Measurements from ENCODE around the gene TNIP3.

The TNIP3 gene

DNA sequence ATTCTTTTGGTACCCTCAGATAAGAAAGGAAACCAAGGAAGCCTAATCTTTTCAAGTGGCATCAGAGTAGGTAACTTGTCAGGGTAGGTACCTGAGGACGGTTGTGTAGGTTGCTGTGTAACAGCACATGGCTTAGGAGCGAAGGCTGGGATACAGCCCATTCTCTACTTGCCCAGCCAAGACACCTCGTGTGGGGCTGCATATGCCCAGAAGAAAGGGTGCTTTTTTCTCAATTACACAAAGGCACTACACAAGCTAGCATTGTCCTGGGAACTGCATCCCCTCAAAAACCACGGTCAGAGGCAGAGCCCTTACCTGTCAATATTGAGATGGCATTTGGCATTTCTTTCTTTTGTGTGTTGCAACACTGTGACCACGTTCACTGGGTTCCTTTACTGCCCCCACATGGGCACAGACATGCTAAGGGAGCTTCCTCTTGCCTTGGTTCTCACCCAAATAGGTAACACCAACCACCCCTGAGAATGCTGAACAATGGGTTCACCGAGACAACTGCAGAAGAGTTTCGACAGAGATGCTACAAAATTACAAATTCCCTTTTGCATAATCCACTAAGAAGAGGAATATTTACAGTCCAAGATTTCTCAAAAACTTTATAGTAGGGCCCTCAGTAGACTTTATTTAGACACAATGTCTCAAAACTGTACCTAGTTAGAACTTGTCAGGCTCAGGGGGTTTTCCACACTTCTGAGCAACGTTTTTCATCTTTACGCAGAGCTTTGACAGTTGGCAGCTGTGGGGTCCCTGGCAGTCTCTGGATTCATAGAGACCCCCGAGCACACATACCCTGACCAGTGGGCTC is 35.8 kb upstream of the TNIP3 start:
- no peak overlapping the region for H3K9ac ChIP-seq (ENCODE audit: insufficient read length, low read depth)
- H3K4me1 ChIP-seq (ENCODE audit: insufficient read depth, insufficient read length) = no peaks in the 10 kb centered on the region
- H3K4me3 ChIP-seq (ENCODE audit: insufficient read length, low read depth) = no peak overlapping the region
- DNase-seq (ENCODE audit: low read depth, low spot score) = no peak
- H3K27me3 ChIP-seq (ENCODE audit: insufficient read depth, insufficient read length) = no peaks in the 10 kb centered on the region
- TF ChIP-seq YY1 (IDR thresholded peaks at IDR 0.05; ENCODE audit: insufficient read depth, insufficient read length) = no peak
- TF ChIP-seq ZNF274 (IDR thresholded peaks at IDR 0.05; ENCODE audit: low read depth, low read length) = no peak
- no peak for TF ChIP-seq SUZ12 (IDR thresholded peaks at IDR 0.05; ENCODE audit: extremely low read depth, insufficient read depth, insufficient read length)
- H3K36me3 ChIP-seq (ENCODE audit: insufficient read depth, insufficient read length, low read length) = no peaks in the 10 kb centered on the region
- H3K9me3 ChIP-seq (ENCODE audit: insufficient read depth, low read length) = no peaks in the 10 kb centered on the region

- no peak overlapping the region for H3K4me3 ChIP-seq (ENCODE audit: insufficient read length, low read depth)
- DNase-seq (ENCODE audit: low read depth, low spot score) = no peak
Measured at GRCh38 chr4:121198251-121198650, 34.1 kb upstream of the TNIP3 start.

GRCh38 chr4:121195649-121196048 is 31.5 kb upstream of the TNIP3 start:
- Histone ChIP-seq H3K4me3 (ENCODE audit: insufficient read length, low read depth) (no peak overlapping the region), H3K27me3 (ENCODE audit: insufficient read depth, insufficient read length) (no peaks in the 10 kb centered on the region), H3K9me3 (ENCODE audit: insufficient read depth, low read length) (no peaks in the 10 kb centered on the region), H3K4me1 (ENCODE audit: insufficient read depth, insufficient read length) (no peaks in the 10 kb centered on the region), H3K9ac (ENCODE audit: insufficient read length, low read depth) (no peak overlapping the region), H3K36me3 (ENCODE audit: insufficient read depth, insufficient read length, low read length) (no peaks in the 10 kb centered on the region)
- no peak for TF ChIP-seq SUZ12 (IDR thresholded peaks at IDR 0.05; ENCODE audit: extremely low read depth, insufficient read depth, insufficient read length)
- TF ChIP-seq YY1 (IDR thresholded peaks at IDR 0.05; ENCODE audit: insufficient read depth, insufficient read length) = no peak
- TF ChIP-seq ZNF274 (IDR thresholded peaks at IDR 0.05; ENCODE audit: low read depth, low read length) = no peak
- DNase-seq (ENCODE audit: low read depth, low spot score) = no peak

More at GRCh38 chr4:121198251-121198650, 34.1 kb upstream of the TNIP3 start:
- Histone ChIP-seq H3K4me1 (ENCODE audit: insufficient read depth, insufficient read length) (no peaks in the 10 kb centered on the region), H3K27me3 (ENCODE audit: insufficient read depth, insufficient read length) (no peaks in the 10 kb centered on the region), H3K36me3 (ENCODE audit: insufficient read depth, insufficient read length, low read length) (no peaks in the 10 kb centered on the region), H3K9ac (ENCODE audit: insufficient read length, low read depth) (no peak overlapping the region), H3K9me3 (ENCODE audit: insufficient read depth, low read length) (no peaks in the 10 kb centered on the region)
- TF ChIP-seq ZNF274 (IDR thresholded peaks at IDR 0.05; ENCODE audit: low read depth, low read length) (no peak), YY1 (IDR thresholded peaks at IDR 0.05; ENCODE audit: insufficient read depth, insufficient read length) (no peak)

GRCh38 chr4:121192480-121192879 is 28.4 kb upstream of the TNIP3 start:
- no peaks in the 10 kb centered on the region for H3K36me3 ChIP-seq (ENCODE audit: insufficient read depth, insufficient read length, low read length)
- DNase-seq (ENCODE audit: low read depth, low spot score) = peak; percentile 15
- H3K4me1 ChIP-seq (ENCODE audit: insufficient read depth, insufficient read length) = no peaks in the 10 kb centered on the region
- TF ChIP-seq YY1 (IDR thresholded peaks at IDR 0.05; ENCODE audit: insufficient read depth, insufficient read length) = no peak
- TF ChIP-seq SUZ12 (IDR thresholded peaks at IDR 0.05; ENCODE audit: extremely low read depth, insufficient read depth, insufficient read length) = no peak
- no peak for TF ChIP-seq ZNF274 (IDR thresholded peaks at IDR 0.05; ENCODE audit: low read depth, low read length)
- H3K4me3 ChIP-seq (ENCODE audit: insufficient read length, low read depth) = no peak overlapping the region
- H3K27me3 ChIP-seq (ENCODE audit: insufficient read depth, insufficient read length) = no peaks in the 10 kb centered on the region
- no peak overlapping the region for H3K9ac ChIP-seq (ENCODE audit: insufficient read length, low read depth)
- H3K9me3 ChIP-seq (ENCODE audit: insufficient read depth, low read length) = no peaks in the 10 kb centered on the region

DNA sequence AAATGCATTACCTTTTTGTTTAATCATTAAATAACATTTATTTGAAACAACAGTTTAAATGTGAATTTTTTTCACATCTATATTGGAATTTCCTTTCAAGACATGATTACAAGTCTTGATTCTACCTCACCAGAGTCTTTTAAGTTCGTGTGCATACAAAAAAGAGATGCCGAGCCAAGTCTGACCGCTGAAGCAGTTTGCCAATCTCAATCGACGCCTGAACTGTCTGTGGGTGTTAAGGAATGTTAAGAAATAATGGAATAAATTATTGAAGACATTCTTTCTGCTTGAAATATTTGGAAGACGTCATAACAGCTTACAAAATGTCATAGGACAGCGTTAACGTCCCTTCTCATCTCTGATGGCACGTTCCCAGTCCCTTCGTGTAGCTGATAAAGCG is 27.9 kb upstream of the TNIP3 start:
- no peak for TF ChIP-seq SUZ12 (IDR thresholded peaks at IDR 0.05; ENCODE audit: extremely low read depth, insufficient read depth, insufficient read length)
- no peak for TF ChIP-seq YY1 (IDR thresholded peaks at IDR 0.05; ENCODE audit: insufficient read depth, insufficient read length)
- TF ChIP-seq ZNF274 (IDR thresholded peaks at IDR 0.05; ENCODE audit: low read depth, low read length) = no peak
- Histone ChIP-seq H3K9ac (ENCODE audit: insufficient read length, low read depth) (no peak overlapping the region), H3K9me3 (ENCODE audit: insufficient read depth, low read length) (no peaks in the 10 kb centered on the region), H3K27me3 (ENCODE audit: insufficient read depth, insufficient read length) (no peaks in the 10 kb centered on the region), H3K4me3 (ENCODE audit: insufficient read length, low read depth) (no peak overlapping the region), H3K4me1 (ENCODE audit: insufficient read depth, insufficient read length) (no peaks in the 10 kb centered on the region), H3K36me3 (ENCODE audit: insufficient read depth, insufficient read length, low read length) (no peaks in the 10 kb centered on the region)
- no peak for DNase-seq (ENCODE audit: low read depth, low spot score)

DNA sequence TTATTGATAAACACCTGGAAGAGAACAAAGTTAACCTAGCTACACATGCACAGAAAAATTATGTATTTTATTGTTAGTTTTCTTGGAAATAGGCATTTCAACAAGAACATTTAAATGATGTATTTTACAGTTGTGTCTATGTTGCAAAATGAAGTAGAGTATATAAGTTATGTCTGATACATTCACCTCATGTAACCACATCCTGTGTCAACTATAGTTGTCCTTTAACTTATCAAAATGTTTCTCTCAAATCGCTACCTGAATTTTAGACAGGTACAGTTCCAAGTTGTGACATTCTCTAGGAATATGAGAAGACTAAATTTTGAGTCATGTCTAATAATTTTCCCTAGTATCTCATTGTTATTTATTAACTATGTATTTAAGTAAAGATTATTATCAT is 27.2 kb upstream of the TNIP3 start:
- Histone ChIP-seq H3K27me3 (ENCODE audit: insufficient read depth, insufficient read length) (no peaks in the 10 kb centered on the region), H3K9ac (ENCODE audit: insufficient read length, low read depth) (no peak overlapping the region), H3K4me1 (ENCODE audit: insufficient read depth, insufficient read length) (no peaks in the 10 kb centered on the region), H3K9me3 (ENCODE audit: insufficient read depth, low read length) (no peaks in the 10 kb centered on the region), H3K4me3 (ENCODE audit: insufficient read length, low read depth) (no peak overlapping the region), H3K36me3 (ENCODE audit: insufficient read depth, insufficient read length, low read length) (no peaks in the 10 kb centered on the region)
- TF ChIP-seq SUZ12 (IDR thresholded peaks at IDR 0.05; ENCODE audit: extremely low read depth, insufficient read depth, insufficient read length) (no peak), ZNF274 (IDR thresholded peaks at IDR 0.05; ENCODE audit: low read depth, low read length) (no peak), YY1 (IDR thresholded peaks at IDR 0.05; ENCODE audit: insufficient read depth, insufficient read length) (no peak)
- no peak for DNase-seq (ENCODE audit: low read depth, low spot score)

- Histone ChIP-seq H3K4me3 (ENCODE audit: insufficient read length, low read depth) (no peak overlapping the region), H3K9me3 (ENCODE audit: insufficient read depth, low read length) (no peaks in the 10 kb centered on the region), H3K27me3 (ENCODE audit: insufficient read depth, insufficient read length) (no peaks in the 10 kb centered on the region), H3K4me1 (ENCODE audit: insufficient read depth, insufficient read length) (no peaks in the 10 kb centered on the region), H3K36me3 (ENCODE audit: insufficient read depth, insufficient read length, low read length) (no peaks in the 10 kb centered on the region), H3K9ac (ENCODE audit: insufficient read length, low read depth) (no peak overlapping the region)
- no peak for DNase-seq (ENCODE audit: low read depth, low spot score)
- TF ChIP-seq SUZ12 (IDR thresholded peaks at IDR 0.05; ENCODE audit: extremely low read depth, insufficient read depth, insufficient read length) = no peak
- no peak for TF ChIP-seq YY1 (IDR thresholded peaks at IDR 0.05; ENCODE audit: insufficient read depth, insufficient read length)
- TF ChIP-seq ZNF274 (IDR thresholded peaks at IDR 0.05; ENCODE audit: low read depth, low read length) = no peak
Measured at GRCh38 chr4:121190389-121190788, 26.3 kb upstream of the TNIP3 start.

Measured in NT2/D1 (cell line).